Smooth muscle cell (in vitro differentiated cells): ENCODE measurements around the gene ACSL3. TPM values are rescaled to one million over a fixed set of nuclear protein-coding genes. Genes with fewer than 3 reads are reported as not detected.

ENCODE experiments used
- DNase-seq: peaks from one replicate; lab custom pipeline; 2025; ENCODE audit not compliant: unreplicated experiment; lab: John Stamatoyannopoulos, UW
- H2AFZ ChIP-seq: fragments of 200-600 bp; sonication (generic); 2 replicates; pipeline ENCODE4 v1.6.0; 2016; ENCODE audit warnings: antibody characterized with exemption, low read depth, mild to moderate bottlenecking
- H3F3A ChIP-seq: fragments of 200-600 bp; sonication (generic); 2 replicates; pipeline ENCODE4 v1.6.0; 2017; ENCODE audit warnings: antibody characterized with exemption, low read depth
- H3K27ac ChIP-seq: fragments of 200-600 bp; sonication (generic); 2 replicates; pipeline ENCODE4 v1.5.1; 2016; ENCODE audit warnings: low read depth, mild to moderate bottlenecking
- H3K27me3 ChIP-seq: fragments of 200-600 bp; sonication (generic); 2 replicates; pipeline ENCODE4 v1.6.1; 2016; ENCODE audit warnings: low read depth, mild to moderate bottlenecking
- H3K36me3 ChIP-seq: fragments of 200-600 bp; sonication (generic); 2 replicates; pipeline ENCODE4 v1.5.1; 2016; ENCODE audit warnings: low read depth
- H3K4me1 ChIP-seq: fragments of 200-600 bp; sonication (generic); 2 replicates; pipeline ENCODE4 v1.5.1; 2016; ENCODE audit warnings: low read depth
- H3K4me2 ChIP-seq: fragments of 200-600 bp; sonication (generic); 2 replicates; pipeline ENCODE4 v1.6.0; 2016; ENCODE audit warnings: mild to moderate bottlenecking
- H3K4me3 ChIP-seq: fragments of 200-600 bp; sonication (generic); 2 replicates; pipeline ENCODE4 v1.5.1; 2016; ENCODE audit warnings: mild to moderate bottlenecking
- H3K79me2 ChIP-seq: fragments of 200-600 bp; sonication (generic); 2 replicates; pipeline ENCODE4 v1.6.0; 2016; ENCODE audit warnings: low read depth, mild to moderate bottlenecking
- H3K9ac ChIP-seq: fragments of 200-600 bp; sonication (generic); 2 replicates; pipeline ENCODE4 v1.6.0; 2016; ENCODE audit warnings: low read depth
- H3K9me3 ChIP-seq: fragments of 200-600 bp; sonication (generic); replicated peaks from 2 replicates; pipeline ENCODE4 v1.5.1; 2016; ENCODE audit warnings: low read depth
- H4K20me1 ChIP-seq: fragments of 200-600 bp; sonication (generic); 2 replicates; pipeline ENCODE4 v1.6.0; 2016; ENCODE audit warnings: low read depth
- WGBS: methylation state at CpG from one replicate; pipeline ENCODE4 v1.1.7; 2016; ENCODE audit warnings: low lambda C conversion rate; 5-methylcytosine and 5-hydroxymethylcytosine counted together
- polyA plus RNA-seq: library from polyadenylated mRNA; unstranded; fragments of >200 nt; fragmentation: Nextera tagmentation; extraction: Ambion mirVana; gene quantifications from 2 replicates; pipeline ENCODE4 v1.2.1, GENCODE V29; 2016
- total RNA-seq: library from RNA; depleted of rRNA; stranded (reverse); fragments of >200 nt; gene quantifications from 2 replicates; pipeline ENCODE4 v1.2.3, GENCODE V29; 2014
- TF ChIP-seq, protein P1 (sequence below): fragments of 200-600 bp; sonication (generic); IDR thresholded peaks from 2 replicates; pipeline ENCODE4 v1.5.1; 2017; ENCODE audit warnings: borderline replicate concordance, mild to moderate bottlenecking, antibody characterized with exemption; ENCODE audit not compliant: insufficient read depth, poor library complexity, severe bottlenecking

Gene ACSL3
- total and polyA plus RNA-seq, 2 experiments from 2014 or later: 111 to 183 TPM

DNA sequence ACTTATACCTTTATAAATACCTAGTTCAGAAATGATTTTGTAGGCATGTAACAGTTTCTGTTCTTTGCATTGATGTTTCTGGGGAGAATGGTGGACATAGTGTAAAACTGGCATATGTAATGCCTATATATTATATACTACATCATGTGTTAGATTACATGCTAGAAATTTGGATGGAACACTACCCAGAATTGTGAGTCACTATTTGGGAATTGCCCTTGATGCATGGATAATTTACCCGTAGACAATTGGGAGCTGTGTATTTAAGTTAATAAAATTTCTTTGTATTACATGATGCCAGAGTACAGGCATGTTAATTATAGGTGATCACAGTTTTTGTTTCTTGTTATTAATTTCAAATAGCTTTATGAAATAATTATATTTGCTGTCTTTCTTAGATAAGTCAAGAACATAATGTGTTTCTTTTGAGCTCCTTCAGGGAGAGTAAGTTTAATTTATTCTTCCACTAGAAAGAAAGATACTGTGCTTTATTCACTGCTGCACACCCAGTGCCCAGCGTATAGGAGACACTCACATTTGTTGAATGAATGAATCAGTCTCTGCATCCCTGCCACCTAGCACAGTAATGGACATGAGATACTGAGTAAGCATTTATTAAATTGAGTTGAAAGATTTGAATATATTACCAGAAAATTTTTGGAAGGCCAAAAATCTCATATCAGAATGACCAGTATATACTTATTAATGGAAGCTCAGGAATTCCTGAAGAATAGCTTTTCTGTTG is 16.9 kb downstream of the ACSL3 start:
- H4K20me1 ChIP-seq: peaks cover 100% of the 10 kb centered on the region
- H3K36me3 ChIP-seq: no peaks in the 10 kb centered on the region
- no peak overlapping the region for H3K9ac ChIP-seq
- peak overlapping the region; percentile 8 for H3K4me2 ChIP-seq
- H3K4me3 ChIP-seq: no peak overlapping the region
- WGBS: 74% methylated on average over 2 of the region's 2 CpGs
- H3K4me1 ChIP-seq: no peaks in the 10 kb centered on the region
- TF ChIP-seq, protein P1, sequence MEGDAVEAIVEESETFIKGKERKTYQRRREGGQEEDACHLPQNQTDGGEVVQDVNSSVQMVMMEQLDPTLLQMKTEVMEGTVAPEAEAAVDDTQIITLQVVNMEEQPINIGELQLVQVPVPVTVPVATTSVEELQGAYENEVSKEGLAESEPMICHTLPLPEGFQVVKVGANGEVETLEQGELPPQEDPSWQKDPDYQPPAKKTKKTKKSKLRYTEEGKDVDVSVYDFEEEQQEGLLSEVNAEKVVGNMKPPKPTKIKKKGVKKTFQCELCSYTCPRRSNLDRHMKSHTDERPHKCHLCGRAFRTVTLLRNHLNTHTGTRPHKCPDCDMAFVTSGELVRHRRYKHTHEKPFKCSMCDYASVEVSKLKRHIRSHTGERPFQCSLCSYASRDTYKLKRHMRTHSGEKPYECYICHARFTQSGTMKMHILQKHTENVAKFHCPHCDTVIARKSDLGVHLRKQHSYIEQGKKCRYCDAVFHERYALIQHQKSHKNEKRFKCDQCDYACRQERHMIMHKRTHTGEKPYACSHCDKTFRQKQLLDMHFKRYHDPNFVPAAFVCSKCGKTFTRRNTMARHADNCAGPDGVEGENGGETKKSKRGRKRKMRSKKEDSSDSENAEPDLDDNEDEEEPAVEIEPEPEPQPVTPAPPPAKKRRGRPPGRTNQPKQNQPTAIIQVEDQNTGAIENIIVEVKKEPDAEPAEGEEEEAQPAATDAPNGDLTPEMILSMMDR: no peak
- H2AFZ ChIP-seq: no peak overlapping the region
- peaks cover 16% of the 10 kb centered on the region for H3F3A ChIP-seq
- peaks cover 100% of the 10 kb centered on the region for H3K79me2 ChIP-seq
- H3K27me3 ChIP-seq: no peaks in the 10 kb centered on the region
- no peaks in the 10 kb centered on the region for H3K9me3 ChIP-seq
- no peak for DNase-seq
- H3K27ac ChIP-seq: peak overlapping the region; percentile 67

DNA sequence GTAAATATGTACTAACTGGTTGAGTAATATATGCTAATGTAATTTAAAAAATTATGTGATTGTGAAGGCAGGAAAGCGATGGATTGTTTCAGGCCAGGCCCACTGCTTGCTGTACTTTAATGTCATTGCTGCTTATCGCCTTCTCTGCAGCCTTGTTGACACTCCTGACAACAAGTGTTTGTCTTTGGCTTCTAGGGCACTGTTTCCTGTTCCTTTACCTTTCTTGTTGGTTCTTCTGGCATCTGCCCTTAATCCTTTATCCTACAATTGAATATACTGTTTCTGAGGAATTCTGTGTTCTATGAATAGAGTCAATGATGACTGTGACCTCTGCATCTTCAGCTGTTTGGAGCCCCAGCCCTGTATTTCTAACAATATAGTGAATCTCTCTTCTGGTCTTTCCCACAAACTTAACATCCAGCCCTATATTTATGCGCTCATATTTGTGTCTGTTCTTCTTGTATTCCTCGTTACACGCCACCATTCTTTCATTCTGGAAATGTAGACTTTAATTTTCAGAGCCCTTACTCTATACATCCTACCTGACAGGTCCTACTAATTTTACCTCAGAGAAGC is 17.6 kb downstream of the ACSL3 start:
- Histone ChIP-seq H2AFZ (no peak overlapping the region), H3K27ac (peak overlapping the region; percentile 67), H4K20me1 (peaks cover 100% of the 10 kb centered on the region), H3K4me2 (peak overlapping the region; percentile 4), H3K4me3 (no peak overlapping the region), H3K36me3 (no peaks in the 10 kb centered on the region), H3K27me3 (no peaks in the 10 kb centered on the region), H3K79me2 (peaks cover 100% of the 10 kb centered on the region), H3K9me3 (no peaks in the 10 kb centered on the region), H3K9ac (no peak overlapping the region), H3K4me1 (no peaks in the 10 kb centered on the region), H3F3A (peaks cover 16% of the 10 kb centered on the region)
- no peak for DNase-seq
- WGBS: 91% methylated on average over 5 of the region's 5 CpGs
- TF ChIP-seq, protein P1: no peak

GRCh38 chr2:222878877-222879603 is 18.2 kb downstream of the ACSL3 start:
- Histone ChIP-seq H2AFZ (no peak overlapping the region), H3F3A (peaks cover 16% of the 10 kb centered on the region), H3K9ac (no peak overlapping the region), H3K9me3 (no peaks in the 10 kb centered on the region), H3K27ac (peak overlapping the region; percentile 67), H3K27me3 (no peaks in the 10 kb centered on the region), H3K4me3 (no peak overlapping the region), H3K4me2 (peak overlapping the region; percentile 10), H3K4me1 (peaks cover 6% of the 10 kb centered on the region), H3K79me2 (peaks cover 100% of the 10 kb centered on the region), H4K20me1 (peaks cover 100% of the 10 kb centered on the region), H3K36me3 (no peaks in the 10 kb centered on the region)
- WGBS: 72% methylated on average over 10 of the region's 10 CpGs
- DNase-seq: no peak
- TF ChIP-seq, protein P1: no peak
